HEK293 (cell line): ENCODE data around the gene GCDH.
A peak's percentile ranks its signal among the peaks of the same experiment; 100 is the strongest.

Experiments
- CTCF ChIA-PET: fragments of 350-600 bp; formaldehyde crosslinking; extraction: SDS; loops from one replicate; lab custom pipeline; 2021; ENCODE audit warnings: antibody characterized with exemption; lab: Yijun Ruan, JAX
- POLR2A ChIA-PET: fragments of 300-600 bp; formaldehyde crosslinking; extraction: SDS; loops from one replicate; lab custom pipeline; 2020; ENCODE audit warnings: antibody characterized with exemption, inconsistent platforms; lab: Yijun Ruan, JAX
- H3K27ac ChIP-seq: fragments of 200-500 bp; sonication (Bioruptor generic); 2 replicates; pipeline ENCODE4 v1.5.1; 2014; ENCODE audit warnings: low read depth, low read length, control low read depth, inconsistent platforms; ENCODE audit errors: extremely low read depth
- H3K36me3 ChIP-seq, 2 experiments: fragments of 200-500 bp in 1 of 2; sonication (Bioruptor generic) in 1 of 2; 1 replicate in 1 of 2; 2 replicates in 1 of 2; pipeline ENCODE4 v1.5.1; 2014 to 2017; ENCODE audit warnings: inconsistent platforms in 2 of 2, low read length in 2 of 2; ENCODE audit not compliant: control insufficient read depth in 2 of 2, insufficient read depth in 1 of 2
- H3K4me1 ChIP-seq: fragments of 200-500 bp; sonication (Bioruptor generic); 2 replicates; pipeline ENCODE4 v1.5.1; 2014; ENCODE audit warnings: mild to moderate bottlenecking, low read length, inconsistent platforms; ENCODE audit not compliant: control insufficient read depth, insufficient read depth
- H3K4me3 ChIP-seq: 2 replicates; pipeline ENCODE4 v1.5.1; 2011; ENCODE audit warnings: low read depth, mild to moderate bottlenecking, control low read depth, low read length, moderate library complexity
- H3K9me3 ChIP-seq: fragments of 200-500 bp; sonication (Bioruptor generic); 2 replicates; pipeline ENCODE4 v1.5.1; 2014; ENCODE audit warnings: low read depth, low read length, inconsistent platforms; ENCODE audit not compliant: control insufficient read depth, insufficient read depth
- GLIS2 ChIP-seq: fragments of 450-650 bp; formaldehyde crosslinking; IDR thresholded peaks from 2 replicates; pipeline ENCODE4 v1.5.1; 2016; ENCODE audit warnings: missing biosample characterization, missing genetic modification characterization
- ZFP37 ChIP-seq: fragments of 450-650 bp; formaldehyde crosslinking; IDR thresholded peaks from 2 replicates; pipeline ENCODE4 v1.5.1; 2016; ENCODE audit warnings: missing biosample characterization, missing genetic modification characterization
- ZIC2 ChIP-seq: fragments of 450-650 bp; formaldehyde crosslinking; IDR thresholded peaks from 2 replicates; pipeline ENCODE4 v1.5.1; 2016; ENCODE audit warnings: missing biosample characterization, missing genetic modification characterization
- ZNF138 ChIP-seq: fragments of 450-650 bp; formaldehyde crosslinking; IDR thresholded peaks from 2 replicates; pipeline ENCODE4 v1.5.1; 2016; ENCODE audit warnings: missing biosample characterization, missing genetic modification characterization, borderline replicate concordance
- ZNF239 ChIP-seq: fragments of 450-650 bp; formaldehyde crosslinking; IDR thresholded peaks from 2 replicates; pipeline ENCODE4 v1.5.1; 2016; ENCODE audit warnings: missing biosample characterization, missing genetic modification characterization
- ZNF335 ChIP-seq: fragments of 450-650 bp; formaldehyde crosslinking; conservative IDR thresholded peaks from 2 replicates; pipeline ENCODE4 v1.5.1; 2016; ENCODE audit warnings: missing biosample characterization, missing genetic modification characterization
- ZNF660 ChIP-seq: fragments of 450-650 bp; IDR thresholded peaks from 2 replicates; pipeline ENCODE4 v1.5.1; 2018; ENCODE audit warnings: missing biosample characterization, mild to moderate bottlenecking, missing genetic modification characterization
- TF ChIP-seq, protein P1 (sequence below): fragments of 450-650 bp; formaldehyde crosslinking; conservative IDR thresholded peaks from 2 replicates; pipeline ENCODE4 v1.5.1; 2016; ENCODE audit warnings: low read depth, missing biosample characterization, missing genetic modification characterization
- TF ChIP-seq, protein P2 (sequence below): fragments of 450-650 bp; formaldehyde crosslinking; IDR thresholded peaks from 2 replicates; pipeline ENCODE4 v1.5.1; 2016; ENCODE audit warnings: missing biosample characterization, missing genetic modification characterization
- TF ChIP-seq, protein P3 (sequence below): fragments of 450-650 bp; formaldehyde crosslinking; IDR thresholded peaks from 2 replicates; pipeline ENCODE4 v1.5.1; 2017; ENCODE audit warnings: missing biosample characterization, missing genetic modification characterization
- TF ChIP-seq, protein P4 (sequence below): fragments of 450-650 bp; formaldehyde crosslinking; IDR thresholded peaks from 2 replicates; pipeline ENCODE4 v1.5.1; 2016; ENCODE audit warnings: missing biosample characterization, missing genetic modification characterization
- TF ChIP-seq, protein P5 (sequence below): fragments of 450-650 bp; formaldehyde crosslinking; IDR thresholded peaks from 2 replicates; pipeline ENCODE4 v1.5.1; 2016; ENCODE audit warnings: missing biosample characterization, missing genetic modification characterization

The GCDH gene

DNA sequence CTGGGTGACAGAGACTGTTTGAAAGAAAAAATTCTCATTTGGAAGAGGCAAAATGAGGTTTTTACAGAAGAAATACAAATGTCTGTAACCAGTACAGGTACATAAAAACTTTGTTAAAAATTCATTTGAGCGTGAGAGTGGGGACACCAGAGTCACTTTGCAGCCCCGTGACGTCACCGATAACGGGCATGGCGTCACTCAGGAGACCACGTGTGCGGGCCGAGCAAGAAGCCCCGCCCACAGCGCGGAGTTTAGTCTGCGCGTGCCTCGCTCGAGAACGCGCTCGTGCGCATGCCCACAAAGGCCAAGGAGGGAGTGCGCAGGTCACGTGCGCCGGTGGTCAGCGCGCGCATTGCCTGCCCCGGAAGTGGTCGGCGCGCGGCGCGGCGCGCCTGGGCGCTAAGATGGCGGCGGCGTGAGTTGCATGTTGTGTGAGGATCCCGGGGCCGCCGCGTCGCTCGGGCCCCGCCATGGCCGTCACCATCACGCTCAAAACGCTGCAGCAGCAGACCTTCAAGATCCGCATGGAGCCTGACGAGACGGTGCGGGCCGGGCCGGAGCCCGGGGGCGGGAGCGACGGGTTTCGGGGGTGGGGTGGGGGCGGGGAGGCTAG lies 54.6 kb downstream of the GCDH start, which contains the start of gene RAD23A (continued):
- TF ChIP-seq, protein P1, sequence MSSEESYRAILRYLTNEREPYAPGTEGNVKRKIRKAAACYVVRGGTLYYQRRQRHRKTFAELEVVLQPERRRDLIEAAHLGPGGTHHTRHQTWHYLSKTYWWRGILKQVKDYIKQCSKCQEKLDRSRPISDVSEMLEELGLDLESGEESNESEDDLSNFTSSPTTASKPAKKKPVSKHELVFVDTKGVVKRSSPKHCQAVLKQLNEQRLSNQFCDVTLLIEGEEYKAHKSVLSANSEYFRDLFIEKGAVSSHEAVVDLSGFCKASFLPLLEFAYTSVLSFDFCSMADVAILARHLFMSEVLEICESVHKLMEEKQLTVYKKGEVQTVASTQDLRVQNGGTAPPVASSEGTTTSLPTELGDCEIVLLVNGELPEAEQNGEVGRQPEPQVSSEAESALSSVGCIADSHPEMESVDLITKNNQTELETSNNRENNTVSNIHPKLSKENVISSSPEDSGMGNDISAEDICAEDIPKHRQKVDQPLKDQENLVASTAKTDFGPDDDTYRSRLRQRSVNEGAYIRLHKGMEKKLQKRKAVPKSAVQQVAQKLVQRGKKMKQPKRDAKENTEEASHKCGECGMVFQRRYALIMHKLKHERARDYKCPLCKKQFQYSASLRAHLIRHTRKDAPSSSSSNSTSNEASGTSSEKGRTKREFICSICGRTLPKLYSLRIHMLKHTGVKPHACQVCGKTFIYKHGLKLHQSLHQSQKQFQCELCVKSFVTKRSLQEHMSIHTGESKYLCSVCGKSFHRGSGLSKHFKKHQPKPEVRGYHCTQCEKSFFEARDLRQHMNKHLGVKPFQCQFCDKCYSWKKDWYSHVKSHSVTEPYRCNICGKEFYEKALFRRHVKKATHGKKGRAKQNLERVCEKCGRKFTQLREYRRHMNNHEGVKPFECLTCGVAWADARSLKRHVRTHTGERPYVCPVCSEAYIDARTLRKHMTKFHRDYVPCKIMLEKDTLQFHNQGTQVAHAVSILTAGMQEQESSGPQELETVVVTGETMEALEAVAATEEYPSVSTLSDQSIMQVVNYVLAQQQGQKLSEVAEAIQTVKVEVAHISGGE (tag by site-specific recombination), result peak; percentile 74
- TF ChIP-seq ZNF239 (tag by site-specific recombination), result 0 out of 2 replicates have a peak, but pooled peaks have one; percentile 3

DNA sequence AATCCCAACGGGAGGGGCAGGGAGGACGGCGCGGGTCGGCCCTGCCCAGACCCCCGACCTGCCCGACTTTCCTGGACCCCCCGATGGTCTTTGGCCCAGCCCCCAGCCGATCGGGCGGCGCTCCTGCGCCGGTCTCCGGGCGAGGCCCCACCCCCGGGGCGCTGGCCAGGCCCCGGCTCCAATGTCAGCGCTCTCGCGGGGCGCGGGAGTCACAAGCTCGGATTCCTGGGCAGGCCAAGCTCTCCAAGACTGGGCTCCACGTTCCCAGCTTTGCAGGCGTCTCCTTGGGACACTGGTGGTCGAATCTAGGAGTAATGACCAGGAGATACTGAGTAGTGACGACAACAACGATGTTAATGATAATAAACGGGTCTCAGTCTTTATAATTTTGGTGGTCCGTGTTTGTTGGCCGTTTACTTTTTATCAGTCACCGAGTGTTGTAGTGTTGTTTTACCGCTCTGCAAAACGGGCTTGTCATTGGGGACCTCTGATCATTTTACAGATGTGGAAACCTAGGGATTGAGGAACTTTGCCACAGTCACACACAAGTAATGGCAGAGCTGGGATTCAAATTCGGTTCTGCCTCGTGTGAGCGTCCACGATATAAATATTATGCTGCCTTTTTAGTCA lies 55.2 kb downstream of the GCDH start:
- Histone ChIP-seq H3K36me3 (peaks cover 50 to 77% of the 10 kb centered on the region in 2 experiments), H3K4me3 (peak overlapping the region; percentile 84), H3K9me3 (no peaks in the 10 kb centered on the region)
- CTCF ChIA-PET, result interaction anchor here (1.3 to 6.2 kb wide), 3 partner anchors 20 to 61 kb away, joined by 3 to 31 read pairs (median 4); no protein-coding TSS in a partner anchor
- TF ChIP-seq ZNF138 (tag by site-specific recombination), result no peak
- TF ChIP-seq, protein P2, sequence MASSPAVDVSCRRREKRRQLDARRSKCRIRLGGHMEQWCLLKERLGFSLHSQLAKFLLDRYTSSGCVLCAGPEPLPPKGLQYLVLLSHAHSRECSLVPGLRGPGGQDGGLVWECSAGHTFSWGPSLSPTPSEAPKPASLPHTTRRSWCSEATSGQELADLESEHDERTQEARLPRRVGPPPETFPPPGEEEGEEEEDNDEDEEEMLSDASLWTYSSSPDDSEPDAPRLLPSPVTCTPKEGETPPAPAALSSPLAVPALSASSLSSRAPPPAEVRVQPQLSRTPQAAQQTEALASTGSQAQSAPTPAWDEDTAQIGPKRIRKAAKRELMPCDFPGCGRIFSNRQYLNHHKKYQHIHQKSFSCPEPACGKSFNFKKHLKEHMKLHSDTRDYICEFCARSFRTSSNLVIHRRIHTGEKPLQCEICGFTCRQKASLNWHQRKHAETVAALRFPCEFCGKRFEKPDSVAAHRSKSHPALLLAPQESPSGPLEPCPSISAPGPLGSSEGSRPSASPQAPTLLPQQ (tag by site-specific recombination), result peak; percentile 48; the same call in 1 of the 2 replicates
- peak; percentile 70 for TF ChIP-seq GLIS2 (tag by site-specific recombination)
- TF ChIP-seq, protein P3, sequence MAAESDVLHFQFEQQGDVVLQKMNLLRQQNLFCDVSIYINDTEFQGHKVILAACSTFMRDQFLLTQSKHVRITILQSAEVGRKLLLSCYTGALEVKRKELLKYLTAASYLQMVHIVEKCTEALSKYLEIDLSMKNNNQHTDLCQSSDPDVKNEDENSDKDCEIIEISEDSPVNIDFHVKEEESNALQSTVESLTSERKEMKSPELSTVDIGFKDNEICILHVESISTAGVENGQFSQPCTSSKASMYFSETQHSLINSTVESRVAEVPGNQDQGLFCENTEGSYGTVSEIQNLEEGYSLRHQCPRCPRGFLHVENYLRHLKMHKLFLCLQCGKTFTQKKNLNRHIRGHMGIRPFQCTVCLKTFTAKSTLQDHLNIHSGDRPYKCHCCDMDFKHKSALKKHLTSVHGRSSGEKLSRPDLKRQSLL (tag by site-specific recombination), result no peak
- TF ChIP-seq ZIC2 (tag by site-specific recombination), result peak; percentile 25; the same call in 1 of the 2 replicates
- 0 out of 2 replicates have a peak, but pooled peaks have one; percentile 22 for TF ChIP-seq ZFP37 (tag by site-specific recombination)
- TF ChIP-seq, protein P4, sequence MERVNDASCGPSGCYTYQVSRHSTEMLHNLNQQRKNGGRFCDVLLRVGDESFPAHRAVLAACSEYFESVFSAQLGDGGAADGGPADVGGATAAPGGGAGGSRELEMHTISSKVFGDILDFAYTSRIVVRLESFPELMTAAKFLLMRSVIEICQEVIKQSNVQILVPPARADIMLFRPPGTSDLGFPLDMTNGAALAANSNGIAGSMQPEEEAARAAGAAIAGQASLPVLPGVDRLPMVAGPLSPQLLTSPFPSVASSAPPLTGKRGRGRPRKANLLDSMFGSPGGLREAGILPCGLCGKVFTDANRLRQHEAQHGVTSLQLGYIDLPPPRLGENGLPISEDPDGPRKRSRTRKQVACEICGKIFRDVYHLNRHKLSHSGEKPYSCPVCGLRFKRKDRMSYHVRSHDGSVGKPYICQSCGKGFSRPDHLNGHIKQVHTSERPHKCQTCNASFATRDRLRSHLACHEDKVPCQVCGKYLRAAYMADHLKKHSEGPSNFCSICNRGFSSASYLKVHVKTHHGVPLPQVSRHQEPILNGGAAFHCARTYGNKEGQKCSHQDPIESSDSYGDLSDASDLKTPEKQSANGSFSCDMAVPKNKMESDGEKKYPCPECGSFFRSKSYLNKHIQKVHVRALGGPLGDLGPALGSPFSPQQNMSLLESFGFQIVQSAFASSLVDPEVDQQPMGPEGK, result peak; percentile 51
- TF ChIP-seq ZNF335 (tag by site-specific recombination), result peak; percentile 90
- peak; percentile 11; the same call in 1 of the 2 replicates for TF ChIP-seq ZNF660
- TF ChIP-seq, protein P5, sequence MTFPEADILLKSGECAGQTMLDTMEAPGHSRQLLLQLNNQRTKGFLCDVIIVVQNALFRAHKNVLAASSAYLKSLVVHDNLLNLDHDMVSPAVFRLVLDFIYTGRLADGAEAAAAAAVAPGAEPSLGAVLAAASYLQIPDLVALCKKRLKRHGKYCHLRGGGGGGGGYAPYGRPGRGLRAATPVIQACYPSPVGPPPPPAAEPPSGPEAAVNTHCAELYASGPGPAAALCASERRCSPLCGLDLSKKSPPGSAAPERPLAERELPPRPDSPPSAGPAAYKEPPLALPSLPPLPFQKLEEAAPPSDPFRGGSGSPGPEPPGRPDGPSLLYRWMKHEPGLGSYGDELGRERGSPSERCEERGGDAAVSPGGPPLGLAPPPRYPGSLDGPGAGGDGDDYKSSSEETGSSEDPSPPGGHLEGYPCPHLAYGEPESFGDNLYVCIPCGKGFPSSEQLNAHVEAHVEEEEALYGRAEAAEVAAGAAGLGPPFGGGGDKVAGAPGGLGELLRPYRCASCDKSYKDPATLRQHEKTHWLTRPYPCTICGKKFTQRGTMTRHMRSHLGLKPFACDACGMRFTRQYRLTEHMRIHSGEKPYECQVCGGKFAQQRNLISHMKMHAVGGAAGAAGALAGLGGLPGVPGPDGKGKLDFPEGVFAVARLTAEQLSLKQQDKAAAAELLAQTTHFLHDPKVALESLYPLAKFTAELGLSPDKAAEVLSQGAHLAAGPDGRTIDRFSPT (tag by site-specific recombination), result 0 out of 2 replicates have a peak, but pooled peaks have one; percentile 29
- TF ChIP-seq, all 188 proteins: peak for 8
- H3K27ac ChIP-seq, result peak overlapping the region; percentile 83
- H3K4me1 ChIP-seq, result peaks cover 3% of the 10 kb centered on the region; the same call in 1 of the 2 replicates
- POLR2A ChIA-PET, result interaction anchor here (0.6 to 2.1 kb wide), 9 partner anchors 8 to 241 kb away, joined by 3 to 12 read pairs (median 5); partner anchors contain the start of genes CALR, FARSA, GADD45GIP1 and GCDH
